ENCODE measurements around the gene SLC26A8.
"Not testable (repeated sequence)": the region's sequence is repeated elsewhere in the genome, so short reads cannot be mapped to it uniquely, and the experiment has no call there.

The SLC26A8 gene

GRCh38 chr6:36050947-36051710 lies 26.7 kb upstream of the SLC26A8 start:
- DNase-seq: no peak

GRCh38 chr6:36050305-36050704 lies 25.9 kb upstream of the SLC26A8 start:
- DNase-seq: no peak

GRCh38 chr6:36049582-36049981 lies 25.1 kb upstream of the SLC26A8 start:
- DNase-seq: no peak

- no peak for DNase-seq
Measured at GRCh38 chr6:36042618-36043260, 18.3 kb upstream of the SLC26A8 start.

GRCh38 chr6:36040958-36041357 lies 16.5 kb upstream of the SLC26A8 start:
- no peak for DNase-seq

- no peak for DNase-seq
Measured at GRCh38 chr6:36039112-36039511, 14.7 kb upstream of the SLC26A8 start.

GRCh38 chr6:36038120-36038876 lies 13.9 kb upstream of the SLC26A8 start:
- no peak for DNase-seq

GRCh38 chr6:36035225-36035624 lies 10.8 kb upstream of the SLC26A8 start:
- DNase-seq: no peak

GRCh38 chr6:36034441-36034840 lies 10.0 kb upstream of the SLC26A8 start:
- DNase-seq: no peak

GRCh38 chr6:36033935-36034334 lies 9.5 kb upstream of the SLC26A8 start:
- no peak for DNase-seq

GRCh38 chr6:36033144-36033543 lies 8.7 kb upstream of the SLC26A8 start:
- DNase-seq: not testable (repeated sequence)

GRCh38 chr6:36032261-36032660 lies 7.8 kb upstream of the SLC26A8 start:
- no peak for DNase-seq

- no peak for DNase-seq
Measured at GRCh38 chr6:36029464-36029863, 5.0 kb upstream of the SLC26A8 start.

GRCh38 chr6:36028877-36029324 lies 4.5 kb upstream of the SLC26A8 start:
- peak; percentile 42 for DNase-seq

- DNase-seq: no peak
Measured at GRCh38 chr6:36028088-36028876, 3.8 kb upstream of the SLC26A8 start.

GRCh38 chr6:36027501-36028087 lies 3.2 kb upstream of the SLC26A8 start, which contains the start of gene MAPK14:
MAPK14 (plus strand) TSS chr6:36027808; CDS start chr6:36028158, 350 bp downstream.
- peak; percentile 98 for DNase-seq

- DNase-seq: no peak
Measured at GRCh38 chr6:36025932-36026327, 1.5 kb upstream of the SLC26A8 start.

- no peak for DNase-seq
Measured at GRCh38 chr6:36025260-36025931, 955 bp upstream of the SLC26A8 start.

- no peak for DNase-seq
Measured at GRCh38 chr6:36020154-36020553, 4.3 kb downstream of the SLC26A8 start.

GRCh38 chr6:36019167-36019566 lies 5.3 kb downstream of the SLC26A8 start:
- DNase-seq: no peak

GRCh38 chr6:36018339-36018738 lies 6.1 kb downstream of the SLC26A8 start:
- DNase-seq: no peak

- no peak for DNase-seq
Measured at GRCh38 chr6:36015666-36016065, 8.8 kb downstream of the SLC26A8 start.
